ENCODE results near the gene PKLR.
A peak's percentile ranks its signal among the peaks of the same experiment; 100 is the strongest.
"Not testable (repeated sequence)": the region's sequence is repeated elsewhere in the genome, so short reads cannot be mapped to it uniquely, and the experiment has no call there.

The PKLR gene

GRCh38 chr1:155301342-155301841 is at the start of gene PKLR:
TSS of gene PKLR (minus strand) at chr1:155301438. CDS start at chr1:155301395, 43 bp downstream.
- DNase-seq: no peak

GRCh38 chr1:155342842-155343241 is 41.6 kb upstream of the PKLR start:
- DNase-seq: no peak

GRCh38 chr1:155339515-155340097 is 38.4 kb upstream of the PKLR start:
- no peak for DNase-seq

- DNase-seq: no peak
These were observed 33.7 kb upstream of the PKLR start for GRCh38 chr1:155334962-155335361.

GRCh38 chr1:155329980-155330598 is 28.9 kb upstream of the PKLR start:
- no peak for DNase-seq

GRCh38 chr1:155328856-155329255 is 27.6 kb upstream of the PKLR start:
- not testable (repeated sequence) for DNase-seq

- no peak for DNase-seq
These were observed 26.7 kb upstream of the PKLR start for GRCh38 chr1:155327981-155328380.

GRCh38 chr1:155326631-155327037 is 25.4 kb upstream of the PKLR start:
- DNase-seq: no peak

GRCh38 chr1:155326020-155326526 is 24.8 kb upstream of the PKLR start:
- no peak for DNase-seq

- DNase-seq: no peak
These were observed 24.3 kb upstream of the PKLR start for GRCh38 chr1:155325603-155325893.

- peak; percentile 39 for DNase-seq
These were observed 23.7 kb upstream of the PKLR start for GRCh38 chr1:155324717-155325602.

- peak; percentile 95 for DNase-seq
These were observed 22.9 kb upstream of the PKLR start for GRCh38 chr1:155324037-155324716.

- peak; percentile 71 for DNase-seq
These were observed 22.4 kb upstream of the PKLR start for GRCh38 chr1:155323729-155324036.

GRCh38 chr1:155322953-155323728 is 21.9 kb upstream of the PKLR start:
- peak; percentile 91 for DNase-seq

GRCh38 chr1:155322571-155322952 is 21.3 kb upstream of the PKLR start:
- no peak for DNase-seq

GRCh38 chr1:155321639-155322503 is 20.6 kb upstream of the PKLR start:
- DNase-seq: no peak

GRCh38 chr1:155320661-155321617 is 19.7 kb upstream of the PKLR start, which contains the start of gene RUSC1:
TSS of gene RUSC1 (plus strand) at chr1:155320894. CDS start at chr1:155321774, 880 bp downstream.
- peak; percentile 65 for DNase-seq

GRCh38 chr1:155320252-155320651 is 19.0 kb upstream of the PKLR start:
- no peak for DNase-seq

GRCh38 chr1:155319536-155319935 is 18.3 kb upstream of the PKLR start:
- no peak for DNase-seq

- DNase-seq: no peak
These were observed 16.8 kb upstream of the PKLR start for GRCh38 chr1:155318082-155318481.
